ENCODE results near the gene IQGAP1.

DNA sequence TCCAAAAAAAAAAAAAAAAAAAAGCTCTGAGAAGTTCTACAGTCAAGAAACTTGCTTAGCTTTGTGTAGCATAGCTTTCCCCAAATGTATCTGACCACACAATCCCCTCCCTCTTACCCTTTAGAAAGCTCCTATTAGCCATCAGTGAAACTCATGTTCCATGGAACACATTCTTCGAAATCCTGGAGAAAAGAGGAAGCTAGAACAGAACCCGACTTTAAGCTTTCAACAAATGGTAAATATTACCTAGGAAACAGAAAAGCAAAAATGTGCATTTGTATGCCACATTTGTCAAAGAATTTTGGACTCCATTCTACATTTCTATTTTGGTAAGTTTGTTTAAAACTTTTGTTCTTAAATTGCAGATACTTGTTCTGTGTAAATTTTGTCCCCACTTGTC is 124.2 kb downstream of the IQGAP1 start:
- TF ChIP-seq TARDBP (IDR thresholded peaks at IDR 0.05): no peak
- no peak for TF ChIP-seq SUZ12 (IDR thresholded peaks at IDR 0.05)
- no peak for TF ChIP-seq FOXK2 (IDR thresholded peaks at IDR 0.05)
- TF ChIP-seq, protein P1, sequence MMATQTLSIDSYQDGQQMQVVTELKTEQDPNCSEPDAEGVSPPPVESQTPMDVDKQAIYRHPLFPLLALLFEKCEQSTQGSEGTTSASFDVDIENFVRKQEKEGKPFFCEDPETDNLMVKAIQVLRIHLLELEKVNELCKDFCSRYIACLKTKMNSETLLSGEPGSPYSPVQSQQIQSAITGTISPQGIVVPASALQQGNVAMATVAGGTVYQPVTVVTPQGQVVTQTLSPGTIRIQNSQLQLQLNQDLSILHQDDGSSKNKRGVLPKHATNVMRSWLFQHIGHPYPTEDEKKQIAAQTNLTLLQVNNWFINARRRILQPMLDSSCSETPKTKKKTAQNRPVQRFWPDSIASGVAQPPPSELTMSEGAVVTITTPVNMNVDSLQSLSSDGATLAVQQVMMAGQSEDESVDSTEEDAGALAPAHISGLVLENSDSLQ (IDR thresholded peaks at IDR 0.05): no peak
- TF ChIP-seq BHLHE40 (IDR thresholded peaks at IDR 0.05; ENCODE audit: borderline replicate concordance): no peak
- TF ChIP-seq FOXA1 (IDR thresholded peaks at IDR 0.05): no peak
- TF ChIP-seq SP1 (IDR thresholded peaks at IDR 0.05): no peak
- no peak for TF ChIP-seq ZNF384 (IDR thresholded peaks at IDR 0.05)
- no peak for TF ChIP-seq LEF1 (IDR thresholded peaks at IDR 0.05; ENCODE audit: borderline replicate concordance)
- TF ChIP-seq ELF4 (IDR thresholded peaks at IDR 0.05): no peak
- no peak for TF ChIP-seq FOXM1 (IDR thresholded peaks at IDR 0.05; ENCODE audit: borderline replicate concordance)
- no peak for TF ChIP-seq HDGF (IDR thresholded peaks at IDR 0.05; ENCODE audit: borderline replicate concordance)
- no peak for TF ChIP-seq ARNT (IDR thresholded peaks at IDR 0.05)

All from HEK293T (cell line).